HG03135 (cell line): ENCODE measurements around the gene CACNA2D2.

Experiments
- ATAC-seq: cut with Tn5 transposase; IDR thresholded peaks from one replicate; pipeline ENCODE4 v1.9.1; 2021; ENCODE audit warnings: mild to moderate bottlenecking, moderate library complexity; ENCODE audit not compliant: unreplicated experiment

CACNA2D2 gene

DNA sequence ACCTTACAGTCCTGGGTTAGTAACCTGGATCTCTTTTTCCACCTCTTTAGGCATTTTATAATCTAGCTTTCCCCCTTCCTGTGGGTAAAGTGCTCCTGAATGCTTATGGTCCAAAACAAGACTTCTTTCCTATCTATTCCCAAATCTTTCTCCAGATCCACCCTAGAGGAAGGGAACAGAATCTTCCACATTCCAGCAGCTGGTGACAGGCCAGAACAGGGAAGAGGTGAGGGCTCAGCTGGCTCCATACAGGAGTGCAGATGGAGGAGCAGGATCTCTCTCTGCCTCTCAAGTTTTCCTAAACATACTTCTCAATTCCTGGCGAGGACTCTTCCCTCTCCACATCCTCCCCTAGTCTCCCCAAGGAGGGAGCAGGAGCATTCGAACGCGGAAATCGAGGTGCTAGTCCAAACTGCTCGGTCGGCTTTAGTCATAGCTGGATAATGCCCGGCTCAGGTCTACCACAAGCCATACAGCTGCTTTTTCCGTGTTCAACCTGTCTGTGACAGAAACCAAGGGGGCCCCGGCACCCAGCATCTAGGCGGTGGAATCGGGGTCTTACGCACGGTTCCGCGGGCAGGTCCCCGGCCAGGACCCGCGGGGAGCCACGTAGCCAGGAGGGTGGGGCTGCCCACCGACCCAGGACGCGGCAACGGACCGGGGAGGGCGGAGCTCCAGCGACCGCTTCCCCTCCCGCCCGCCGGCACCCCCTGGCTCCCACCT is 166.8 kb downstream of the CACNA2D2 start:
- peak; percentile 27 for ATAC-seq

DNA sequence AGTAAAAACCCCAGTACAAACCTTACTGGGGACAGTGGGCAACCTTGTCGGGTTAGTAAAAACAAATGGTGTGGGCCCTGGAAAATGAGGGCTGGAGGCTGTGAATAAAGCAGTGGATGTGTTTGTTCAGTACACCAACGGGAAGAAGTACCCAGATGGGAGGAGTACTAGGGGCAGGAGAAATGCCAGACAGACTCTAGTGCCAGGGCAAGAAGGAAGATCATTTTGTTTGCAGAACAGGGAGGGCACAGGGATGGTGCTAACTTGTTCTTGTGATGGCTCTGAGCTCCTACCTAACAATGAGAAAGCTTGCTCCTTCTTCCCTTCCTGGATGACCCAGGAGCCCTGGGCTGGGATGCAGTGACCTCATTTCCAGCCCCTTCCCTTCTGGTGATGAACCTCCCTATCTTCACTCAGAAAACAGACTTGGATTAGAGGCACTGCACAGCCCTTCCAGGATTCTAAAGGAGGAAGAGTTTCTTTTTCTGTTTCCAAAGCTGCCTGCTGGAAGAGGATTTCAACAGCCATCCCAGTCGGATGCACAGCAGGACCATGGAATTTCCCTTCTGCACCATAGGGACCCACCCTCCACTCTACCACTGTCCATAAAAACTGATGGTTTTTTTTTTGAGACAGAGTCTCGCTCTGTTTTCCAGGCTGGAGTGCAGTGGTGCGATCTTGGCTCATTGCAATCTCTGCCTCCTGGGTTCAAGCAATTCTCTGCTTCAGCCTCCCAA is 168.9 kb downstream of the CACNA2D2 start:
- no peak for ATAC-seq

DNA sequence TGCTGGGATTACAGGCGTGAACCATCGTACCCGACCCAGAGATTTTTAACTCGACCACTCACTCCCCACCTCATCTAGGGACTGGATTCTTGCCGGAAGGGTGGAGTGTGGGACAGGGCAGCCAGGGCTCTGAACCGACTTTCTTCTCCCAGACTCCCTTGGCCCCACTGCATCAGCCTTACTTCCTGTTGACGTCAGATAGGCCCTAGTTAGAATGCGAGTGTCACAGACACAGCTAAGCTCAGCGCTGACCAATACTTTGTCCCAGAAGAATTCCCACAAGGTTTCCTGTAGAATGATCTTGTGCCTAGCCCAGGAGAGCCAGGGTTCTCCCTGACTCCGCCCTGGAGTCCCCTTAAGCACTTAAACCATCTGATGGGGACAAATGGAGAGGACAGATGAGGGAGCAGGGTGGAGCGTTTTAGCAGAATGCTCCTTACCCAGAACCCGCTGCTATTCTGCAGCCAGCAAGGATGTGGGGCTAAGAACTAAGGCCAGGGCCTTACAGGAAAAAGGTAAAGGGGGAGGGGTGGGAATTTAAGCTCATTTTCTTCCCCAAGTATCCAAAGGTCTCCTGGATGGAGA is 169.6 kb downstream of the CACNA2D2 start:
- ATAC-seq = no peak

DNA sequence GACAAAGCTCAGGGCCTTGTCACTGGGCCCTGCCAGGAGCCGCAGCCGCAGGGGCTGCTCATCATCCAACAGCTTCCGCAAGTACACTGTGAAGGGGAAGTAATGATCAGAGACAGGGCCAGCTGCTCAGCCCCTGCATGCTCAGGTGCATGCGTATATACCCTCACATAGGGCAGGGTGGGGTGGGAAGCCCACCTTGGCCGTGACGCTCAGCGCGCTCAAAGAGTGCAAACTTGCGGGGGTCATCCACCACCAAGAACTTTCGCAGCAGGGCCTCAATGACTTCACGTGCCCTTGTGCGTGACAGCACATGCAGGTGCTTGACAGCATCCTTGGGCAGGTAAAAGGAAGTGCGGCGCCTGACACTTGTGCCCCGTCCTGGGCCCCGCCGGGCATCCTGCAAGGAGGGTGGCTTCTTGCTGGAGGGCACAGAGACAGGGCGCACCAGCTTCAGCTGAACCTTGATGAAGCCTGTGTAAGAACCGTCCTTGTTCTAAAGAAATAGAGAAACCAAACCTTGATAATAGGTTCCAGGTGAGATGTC is 172.0 kb downstream of the CACNA2D2 start:
- ATAC-seq = no peak

DNA sequence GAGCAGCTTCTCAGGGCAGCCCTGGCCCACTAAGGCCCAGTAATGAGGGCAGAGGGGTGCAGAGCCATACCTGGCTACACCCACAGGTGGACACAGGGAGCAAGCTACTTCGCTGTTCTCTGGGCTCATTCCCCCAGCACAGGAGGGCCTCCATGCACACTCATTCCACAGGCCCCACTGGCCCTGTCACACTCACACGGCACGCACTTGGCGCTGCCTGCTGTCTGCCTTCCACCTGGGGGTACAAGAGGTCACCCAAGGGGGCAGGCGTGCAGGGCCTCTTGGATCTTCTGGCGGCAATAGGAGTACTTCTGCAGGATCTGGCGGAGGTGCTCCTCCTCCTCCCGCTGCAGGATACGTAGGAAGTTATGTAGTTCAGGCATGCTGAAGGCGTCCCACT is 173.1 kb downstream of the CACNA2D2 start:
- no peak for ATAC-seq

DNA sequence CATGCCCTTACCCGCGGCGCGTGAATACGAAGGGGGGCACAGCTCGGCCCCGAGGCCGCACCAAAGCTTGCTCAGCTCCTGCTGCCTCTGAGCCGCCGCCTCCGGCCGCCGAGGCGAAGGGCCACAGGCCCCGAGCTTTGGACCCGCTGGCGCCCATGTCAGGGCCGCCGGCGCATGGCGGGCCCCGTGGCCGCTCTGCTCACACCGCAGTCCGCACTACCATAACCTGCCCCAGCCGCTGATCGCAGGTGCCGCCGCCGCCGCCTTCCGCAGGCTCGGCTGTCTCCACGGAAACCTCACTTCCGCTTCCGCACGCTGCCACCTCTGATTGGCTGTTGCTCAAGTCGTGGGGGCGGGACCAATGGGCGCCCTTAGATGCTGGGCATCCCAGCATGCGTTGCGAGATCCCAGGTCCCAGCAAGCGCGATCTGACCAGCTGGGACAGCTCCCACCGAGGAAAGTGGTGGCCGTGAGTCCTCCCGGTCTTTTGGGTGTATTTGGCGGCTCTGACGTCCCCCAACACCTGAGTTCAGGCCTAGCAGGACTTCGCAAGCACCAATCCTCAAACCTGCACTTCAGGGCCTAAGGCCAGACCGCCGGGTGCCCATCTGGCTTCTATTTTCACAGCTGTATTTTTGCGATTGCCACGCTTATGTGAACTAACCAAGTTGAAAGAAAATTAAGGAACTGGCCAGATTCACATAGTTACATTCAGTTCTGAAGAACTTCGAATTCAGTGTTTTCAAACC is 175.3 kb downstream of the CACNA2D2 start, which contains the start of gene TUSC2:
TSS of gene TUSC2 (minus strand) at position 281 of the 749 bp plus-strand sequence. CDS start at position 157, 124 bp downstream.
- peak; percentile 76 for ATAC-seq

DNA sequence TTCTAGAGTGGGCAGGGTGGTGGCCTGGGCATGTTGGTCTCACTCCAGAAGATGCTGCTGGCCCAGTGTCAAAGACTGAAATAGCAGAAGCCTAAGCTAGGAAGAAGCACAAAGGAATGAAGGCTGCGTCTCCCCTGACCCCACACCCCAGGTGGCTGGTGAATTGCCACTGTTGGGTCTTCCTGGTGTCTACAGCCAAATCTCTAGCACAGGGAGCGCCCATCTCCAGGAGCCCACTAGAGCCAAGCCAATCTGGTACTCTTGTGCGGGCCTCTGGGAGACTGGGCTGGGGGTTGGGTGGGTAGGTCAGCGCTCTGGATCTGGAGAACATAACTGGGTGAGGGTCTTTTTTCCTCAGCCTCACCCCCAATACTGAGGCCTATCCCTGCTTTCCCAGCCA is 176.3 kb downstream of the CACNA2D2 start:
- ATAC-seq = no peak

DNA sequence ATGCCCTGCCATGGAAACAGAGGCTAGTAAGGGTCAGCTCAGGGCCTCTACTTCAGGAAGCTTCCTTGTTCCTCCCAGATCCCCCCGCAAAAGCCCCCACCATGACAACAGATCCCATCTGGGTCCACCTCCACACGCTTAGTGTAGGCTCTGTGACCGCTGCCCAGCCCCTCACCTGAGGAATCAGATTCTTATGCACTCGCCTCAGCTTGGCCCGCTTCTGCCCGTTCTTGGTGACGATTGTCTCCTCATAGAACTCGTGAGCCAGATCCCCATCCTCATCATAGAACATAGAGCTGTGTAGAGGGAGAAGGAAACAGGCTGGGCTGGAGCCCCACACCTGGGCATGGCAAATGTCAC is 177.3 kb downstream of the CACNA2D2 start:
- ATAC-seq = no peak

DNA sequence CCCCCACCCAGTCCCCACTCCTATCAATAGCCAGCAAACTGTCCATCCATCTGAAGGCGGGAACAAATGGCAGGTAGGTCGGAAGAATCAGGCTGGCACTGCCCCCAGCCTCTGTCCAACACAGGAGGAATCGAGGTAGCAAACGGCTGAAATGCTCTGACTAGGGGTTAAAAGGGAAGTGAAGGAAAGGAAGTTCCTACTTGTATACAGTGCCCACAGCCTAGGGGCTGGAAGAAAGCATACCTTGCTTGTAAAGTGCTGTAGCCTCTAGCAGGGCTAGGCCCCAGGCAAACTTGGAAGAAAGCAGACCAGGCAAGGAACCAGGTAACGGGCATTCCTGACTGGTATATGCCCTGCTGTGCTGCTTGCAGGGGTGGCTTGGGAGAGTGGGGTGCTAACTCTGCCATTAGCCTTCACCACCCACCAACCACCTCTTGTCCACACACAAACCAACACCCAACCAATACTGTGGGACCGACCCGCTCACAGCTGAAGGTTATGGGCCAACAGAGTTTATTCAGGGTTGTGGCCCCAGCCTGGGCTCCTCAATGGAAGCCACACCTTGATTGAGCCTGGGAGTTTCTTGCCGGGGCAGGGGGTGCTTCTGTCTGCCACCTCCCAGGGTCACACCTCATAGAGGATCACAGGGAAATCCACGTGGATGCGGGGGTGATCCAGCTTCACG is 177.8 kb downstream of the CACNA2D2 start:
- no peak for ATAC-seq

DNA sequence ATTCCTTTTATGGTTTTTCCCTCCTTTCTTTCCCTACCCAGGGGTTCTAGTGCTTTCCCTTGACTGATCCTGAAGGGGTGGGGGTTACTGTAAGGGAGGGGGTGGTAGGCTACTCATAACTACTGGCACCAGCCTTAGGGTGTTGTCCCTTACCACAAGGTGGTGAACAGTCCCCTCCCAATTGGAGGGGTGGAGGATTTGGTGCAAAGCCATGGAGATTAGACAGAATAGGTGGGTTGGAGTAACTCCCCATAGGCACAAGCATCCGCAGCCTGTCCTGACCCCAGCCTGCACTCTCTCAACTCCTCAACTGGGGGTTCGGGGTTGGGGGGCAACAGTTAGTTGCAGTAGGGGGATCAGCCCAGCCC is 178.3 kb downstream of the CACNA2D2 start:
- ATAC-seq = no peak

DNA sequence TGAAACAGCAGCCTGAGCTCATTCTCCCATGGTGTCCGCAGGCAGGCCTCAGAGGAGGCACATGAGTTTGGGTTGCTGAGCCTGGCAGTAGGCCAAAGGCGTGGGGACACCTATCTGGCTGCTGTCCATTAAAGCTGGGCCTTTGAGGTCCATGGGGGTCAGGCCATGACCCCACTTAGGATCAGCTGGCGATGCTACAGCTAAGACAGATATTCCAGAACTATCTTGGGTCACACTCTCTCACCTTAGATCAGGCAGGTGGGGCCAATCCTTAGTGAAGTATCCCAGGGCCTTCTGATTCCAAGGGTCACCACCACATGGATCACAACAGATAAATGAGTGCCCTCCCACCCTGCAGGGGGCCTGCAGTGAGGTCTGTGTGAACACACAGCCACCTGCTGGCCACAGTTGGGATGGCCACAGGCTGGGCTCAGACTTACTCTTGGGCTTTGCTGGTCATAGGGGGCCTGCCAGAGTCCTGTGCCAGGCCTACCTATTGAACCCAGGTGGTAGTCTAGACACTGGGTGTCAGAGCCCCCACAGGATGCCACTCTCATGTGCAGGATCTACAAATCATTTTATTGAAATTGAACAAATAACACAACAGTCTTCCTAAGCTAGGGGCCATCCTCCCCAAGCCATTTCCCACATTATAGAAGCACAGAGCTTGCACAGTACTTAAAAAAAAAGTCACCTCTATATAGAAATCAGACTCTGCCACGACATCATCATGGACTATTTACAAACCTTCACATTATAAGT is 178.9 kb downstream of the CACNA2D2 start:
- ATAC-seq = no peak

DNA sequence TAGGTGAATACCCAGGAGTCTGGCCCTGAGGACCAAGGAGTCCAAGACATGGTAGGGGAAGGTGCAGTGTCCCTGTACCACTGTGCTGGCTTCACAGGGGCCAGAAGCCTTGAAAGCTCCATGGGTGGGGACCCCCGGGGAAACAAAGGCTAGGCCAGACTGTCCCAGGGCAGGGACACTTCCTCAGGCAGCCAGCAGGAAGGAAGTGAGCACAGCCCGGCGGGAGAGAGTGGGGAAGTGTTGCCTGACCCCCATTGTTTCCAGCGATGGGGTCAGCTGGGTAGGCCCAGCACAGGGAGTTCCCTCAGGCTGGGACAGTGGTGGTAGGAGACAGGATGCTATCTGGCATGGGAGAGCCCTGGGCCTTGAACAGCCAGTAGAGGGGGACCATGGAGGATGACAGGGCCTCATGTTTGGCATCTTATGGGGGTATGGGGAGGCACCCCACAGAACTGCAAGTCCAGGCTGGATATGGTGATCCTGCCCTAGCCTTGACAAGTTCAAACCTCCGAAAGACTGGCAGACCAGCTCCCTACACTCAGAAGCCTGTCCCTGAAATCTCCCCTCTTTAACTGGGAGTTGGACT is 179.7 kb downstream of the CACNA2D2 start:
- no peak for ATAC-seq

DNA sequence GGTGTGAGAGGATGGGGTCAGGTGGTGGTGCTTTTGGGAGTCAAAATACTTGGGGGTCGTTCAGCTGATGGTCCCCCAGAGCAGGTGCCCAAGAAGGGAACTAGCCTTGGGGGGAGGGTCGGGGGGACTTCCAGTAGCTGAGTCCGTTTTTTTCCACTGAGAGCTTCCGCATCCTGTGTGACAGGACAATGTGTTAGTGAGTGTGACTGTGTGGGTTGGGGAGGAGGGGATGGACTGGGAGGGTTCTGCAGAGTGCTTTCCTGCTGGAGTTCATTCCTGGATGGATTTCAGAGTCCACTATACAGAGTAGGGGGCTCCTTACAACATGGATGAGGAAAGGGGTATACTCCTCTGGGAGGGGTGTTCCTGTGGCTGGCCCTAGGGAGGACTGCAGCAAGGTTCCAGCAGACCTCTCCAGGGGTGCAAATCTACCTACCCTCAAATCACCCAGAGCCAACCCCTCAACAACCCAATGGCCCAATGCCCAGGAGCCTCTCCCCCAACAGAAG is 180.3 kb downstream of the CACNA2D2 start:
- no peak for ATAC-seq

DNA sequence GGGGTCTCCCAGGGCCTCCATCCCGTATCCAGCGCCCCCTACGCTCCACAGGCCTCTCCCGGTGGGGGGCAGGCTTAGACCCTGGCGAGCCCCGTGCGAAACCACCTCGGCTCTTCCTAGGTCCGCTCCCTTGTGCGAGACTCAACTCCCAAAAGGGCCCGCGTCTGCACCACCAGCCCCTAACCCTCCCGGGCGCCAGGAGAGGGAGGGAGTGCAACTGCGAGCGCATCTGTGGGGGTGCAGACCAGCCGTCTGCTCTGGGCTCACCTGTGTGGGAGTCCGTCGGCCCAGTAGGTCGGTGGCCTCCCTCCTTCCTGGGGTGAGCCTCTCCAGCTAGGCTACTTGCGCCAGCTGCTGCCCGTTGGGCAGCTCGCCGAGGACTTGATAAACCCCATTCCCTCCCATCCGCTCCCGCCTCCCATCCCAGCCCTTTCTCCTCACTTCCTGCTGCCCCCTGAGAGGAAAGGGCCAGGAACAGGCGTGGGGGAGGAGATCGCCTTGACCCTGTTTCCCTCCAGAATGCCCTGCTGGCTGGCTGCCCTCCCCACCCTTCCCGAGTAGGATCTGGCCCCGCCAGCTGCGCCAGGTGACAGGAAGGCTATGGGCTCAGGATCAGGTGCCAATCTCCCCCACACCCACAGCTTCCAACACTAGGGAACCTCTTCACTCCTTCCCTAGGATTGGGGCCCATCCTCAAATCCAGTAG is 180.9 kb downstream of the CACNA2D2 start, which contains the start of gene HYAL2:
TSS of gene HYAL2 (minus strand) at position 360 of the 706 bp plus-strand sequence. CDS start 2,256 bp downstream, outside the sequence.
- no peak for ATAC-seq

DNA sequence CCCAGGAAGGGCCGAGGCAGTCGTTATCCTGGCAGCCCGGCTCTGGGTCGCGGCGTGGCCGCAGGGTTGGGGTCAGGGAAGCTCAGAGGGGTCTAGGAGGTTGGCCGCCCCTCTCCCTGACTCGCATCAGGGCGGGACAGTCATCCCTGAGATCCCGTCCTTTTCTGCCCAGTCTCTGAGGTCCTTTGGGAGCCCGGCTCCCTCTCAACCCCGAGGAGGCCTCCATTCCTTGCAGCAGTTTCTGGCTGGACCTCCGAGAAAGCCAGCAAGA is 181.4 kb downstream of the CACNA2D2 start:
- ATAC-seq = no peak

DNA sequence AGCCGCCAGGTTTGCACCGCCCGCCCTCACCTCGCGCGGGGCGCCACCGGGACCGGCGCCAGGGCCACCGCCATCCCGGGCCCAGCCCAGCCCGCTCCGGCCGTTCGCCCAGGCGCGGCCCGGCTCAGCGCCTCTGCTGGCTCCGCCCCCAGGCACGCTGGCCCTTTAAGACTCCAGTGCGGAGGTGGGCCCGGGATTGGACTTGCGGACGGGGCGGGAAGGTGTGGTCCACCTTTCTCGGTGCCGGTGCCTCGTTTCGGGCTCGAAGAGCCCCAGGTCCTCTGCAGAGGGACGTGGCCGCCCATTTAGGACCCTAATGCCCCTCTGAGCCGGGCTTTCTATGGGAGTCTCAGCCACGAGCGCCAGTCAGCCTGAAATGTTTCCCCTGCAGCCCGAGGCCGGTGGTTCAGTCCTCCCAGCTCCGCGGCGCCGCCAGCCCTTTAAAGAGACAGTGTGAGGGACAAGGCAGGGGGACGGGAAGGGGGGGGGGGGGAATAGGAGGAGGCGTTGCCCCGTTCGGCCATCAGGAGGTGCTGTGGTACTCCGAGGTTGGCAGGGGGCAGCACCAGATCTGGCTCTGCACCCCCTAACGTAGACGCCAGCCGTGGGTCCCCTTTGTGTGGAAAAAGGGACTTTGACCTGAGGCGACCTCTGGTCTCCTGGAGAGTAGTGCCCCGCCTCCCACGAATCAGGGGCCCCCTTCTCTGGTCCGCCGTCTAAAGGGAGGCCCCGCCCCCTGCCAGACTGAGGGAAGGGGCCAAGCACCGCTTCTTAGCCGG is 181.9 kb downstream of the CACNA2D2 start:
- peak; percentile 71 for ATAC-seq

DNA sequence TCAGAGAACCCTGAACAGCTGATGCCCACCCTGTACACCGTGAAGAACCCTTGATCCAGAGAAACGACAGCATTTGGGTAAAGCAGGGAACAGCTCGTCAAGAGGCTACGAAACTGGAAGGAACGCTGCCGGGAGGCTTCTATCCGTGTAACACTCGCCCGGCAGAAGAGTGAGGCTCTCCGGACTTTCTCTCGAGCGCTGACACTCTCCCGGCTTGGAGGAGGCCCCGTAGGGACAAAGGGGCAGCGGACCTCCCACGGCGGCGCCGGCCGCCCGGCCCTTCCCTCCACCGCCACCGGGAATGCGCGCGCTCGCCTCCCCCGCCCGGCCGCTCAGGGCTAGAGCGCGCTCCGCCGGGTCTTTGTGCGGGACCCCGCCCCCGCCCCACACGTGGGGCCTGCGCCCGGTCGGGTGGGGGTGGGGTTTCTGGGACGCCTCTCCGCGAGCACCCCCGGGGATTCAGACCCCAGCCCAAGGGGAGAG is 182.5 kb downstream of the CACNA2D2 start:
- ATAC-seq = peak; percentile 38
